ENCODE measurements around the gene SEMA3A. TPM values are rescaled to one million over a fixed set of nuclear protein-coding genes. Genes with fewer than 3 reads are reported as not detected.
A peak's percentile ranks its signal among the peaks of the same experiment; 100 is the strongest.

The SEMA3A gene
- total RNA-seq, 1 experiment from 2014 or later = 32.2 TPM

DNA sequence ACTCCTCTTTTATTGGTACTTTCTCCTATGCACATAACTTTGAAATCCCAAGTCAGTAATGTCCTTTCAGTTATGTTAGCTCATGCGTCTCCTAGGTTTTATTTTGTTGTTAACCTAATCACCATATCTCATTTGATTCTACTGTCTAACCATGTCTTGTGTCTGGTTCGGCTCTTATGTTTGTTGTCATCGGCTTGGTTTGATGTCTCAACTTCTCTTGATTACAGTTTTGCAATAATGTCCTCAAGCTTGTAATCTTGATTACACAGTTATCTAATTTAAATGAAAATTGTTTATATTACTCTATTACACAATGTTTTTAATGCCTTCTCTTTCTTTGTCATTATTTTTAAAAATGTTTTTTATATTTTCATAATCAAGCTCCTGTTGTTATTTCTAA is 35.9 kb upstream of the SEMA3A start:
- DNase-seq (ENCODE audit: low spot score) (no peak), ATAC-seq (no peak)
- no peak overlapping the region for H3K4me3 Mint-ChIP-seq
- no peaks in the 10 kb centered on the region for H3K9me3 Mint-ChIP-seq
- no peaks in the 10 kb centered on the region for H3K36me3 Mint-ChIP-seq
- H3K27me3 Mint-ChIP-seq (ENCODE audit: low read depth) = no peaks in the 10 kb centered on the region
- TF ChIP-seq, protein P1, sequence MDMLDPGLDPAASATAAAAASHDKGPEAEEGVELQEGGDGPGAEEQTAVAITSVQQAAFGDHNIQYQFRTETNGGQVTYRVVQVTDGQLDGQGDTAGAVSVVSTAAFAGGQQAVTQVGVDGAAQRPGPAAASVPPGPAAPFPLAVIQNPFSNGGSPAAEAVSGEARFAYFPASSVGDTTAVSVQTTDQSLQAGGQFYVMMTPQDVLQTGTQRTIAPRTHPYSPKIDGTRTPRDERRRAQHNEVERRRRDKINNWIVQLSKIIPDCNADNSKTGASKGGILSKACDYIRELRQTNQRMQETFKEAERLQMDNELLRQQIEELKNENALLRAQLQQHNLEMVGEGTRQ (CRISPR knock-in tag; IDR thresholded peaks at IDR 0.05) = no peak
- TF ChIP-seq, protein P2, sequence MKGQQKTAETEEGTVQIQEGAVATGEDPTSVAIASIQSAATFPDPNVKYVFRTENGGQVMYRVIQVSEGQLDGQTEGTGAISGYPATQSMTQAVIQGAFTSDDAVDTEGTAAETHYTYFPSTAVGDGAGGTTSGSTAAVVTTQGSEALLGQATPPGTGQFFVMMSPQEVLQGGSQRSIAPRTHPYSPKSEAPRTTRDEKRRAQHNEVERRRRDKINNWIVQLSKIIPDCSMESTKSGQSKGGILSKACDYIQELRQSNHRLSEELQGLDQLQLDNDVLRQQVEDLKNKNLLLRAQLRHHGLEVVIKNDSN (CRISPR knock-in tag; IDR thresholded peaks at IDR 0.05) = no peak
- TF ChIP-seq ETV6 (CRISPR knock-in tag; IDR thresholded peaks at IDR 0.05) (no peak), MYBL2 (CRISPR knock-in tag; IDR thresholded peaks at IDR 0.05) (no peak), PRRX2 (CRISPR knock-in tag; IDR thresholded peaks at IDR 0.05) (no peak), ELF4 (CRISPR knock-in tag; IDR thresholded peaks at IDR 0.05; ENCODE audit: low read depth) (no peak), ESRRA (CRISPR knock-in tag; IDR thresholded peaks at IDR 0.05; ENCODE audit: borderline replicate concordance) (no peak)
- TF ChIP-seq, protein P3, sequence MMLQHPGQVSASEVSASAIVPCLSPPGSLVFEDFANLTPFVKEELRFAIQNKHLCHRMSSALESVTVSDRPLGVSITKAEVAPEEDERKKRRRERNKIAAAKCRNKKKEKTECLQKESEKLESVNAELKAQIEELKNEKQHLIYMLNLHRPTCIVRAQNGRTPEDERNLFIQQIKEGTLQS (CRISPR knock-in tag; conservative IDR thresholded peaks at IDR 0.05) = no peak
- TF ChIP-seq, protein P4, sequence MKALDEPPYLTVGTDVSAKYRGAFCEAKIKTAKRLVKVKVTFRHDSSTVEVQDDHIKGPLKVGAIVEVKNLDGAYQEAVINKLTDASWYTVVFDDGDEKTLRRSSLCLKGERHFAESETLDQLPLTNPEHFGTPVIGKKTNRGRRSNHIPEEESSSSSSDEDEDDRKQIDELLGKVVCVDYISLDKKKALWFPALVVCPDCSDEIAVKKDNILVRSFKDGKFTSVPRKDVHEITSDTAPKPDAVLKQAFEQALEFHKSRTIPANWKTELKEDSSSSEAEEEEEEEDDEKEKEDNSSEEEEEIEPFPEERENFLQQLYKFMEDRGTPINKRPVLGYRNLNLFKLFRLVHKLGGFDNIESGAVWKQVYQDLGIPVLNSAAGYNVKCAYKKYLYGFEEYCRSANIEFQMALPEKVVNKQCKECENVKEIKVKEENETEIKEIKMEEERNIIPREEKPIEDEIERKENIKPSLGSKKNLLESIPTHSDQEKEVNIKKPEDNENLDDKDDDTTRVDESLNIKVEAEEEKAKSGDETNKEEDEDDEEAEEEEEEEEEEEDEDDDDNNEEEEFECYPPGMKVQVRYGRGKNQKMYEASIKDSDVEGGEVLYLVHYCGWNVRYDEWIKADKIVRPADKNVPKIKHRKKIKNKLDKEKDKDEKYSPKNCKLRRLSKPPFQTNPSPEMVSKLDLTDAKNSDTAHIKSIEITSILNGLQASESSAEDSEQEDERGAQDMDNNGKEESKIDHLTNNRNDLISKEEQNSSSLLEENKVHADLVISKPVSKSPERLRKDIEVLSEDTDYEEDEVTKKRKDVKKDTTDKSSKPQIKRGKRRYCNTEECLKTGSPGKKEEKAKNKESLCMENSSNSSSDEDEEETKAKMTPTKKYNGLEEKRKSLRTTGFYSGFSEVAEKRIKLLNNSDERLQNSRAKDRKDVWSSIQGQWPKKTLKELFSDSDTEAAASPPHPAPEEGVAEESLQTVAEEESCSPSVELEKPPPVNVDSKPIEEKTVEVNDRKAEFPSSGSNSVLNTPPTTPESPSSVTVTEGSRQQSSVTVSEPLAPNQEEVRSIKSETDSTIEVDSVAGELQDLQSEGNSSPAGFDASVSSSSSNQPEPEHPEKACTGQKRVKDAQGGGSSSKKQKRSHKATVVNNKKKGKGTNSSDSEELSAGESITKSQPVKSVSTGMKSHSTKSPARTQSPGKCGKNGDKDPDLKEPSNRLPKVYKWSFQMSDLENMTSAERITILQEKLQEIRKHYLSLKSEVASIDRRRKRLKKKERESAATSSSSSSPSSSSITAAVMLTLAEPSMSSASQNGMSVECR (CRISPR knock-in tag; IDR thresholded peaks at IDR 0.05; ENCODE audit: borderline replicate concordance) = no peak
- TF ChIP-seq, protein P5, sequence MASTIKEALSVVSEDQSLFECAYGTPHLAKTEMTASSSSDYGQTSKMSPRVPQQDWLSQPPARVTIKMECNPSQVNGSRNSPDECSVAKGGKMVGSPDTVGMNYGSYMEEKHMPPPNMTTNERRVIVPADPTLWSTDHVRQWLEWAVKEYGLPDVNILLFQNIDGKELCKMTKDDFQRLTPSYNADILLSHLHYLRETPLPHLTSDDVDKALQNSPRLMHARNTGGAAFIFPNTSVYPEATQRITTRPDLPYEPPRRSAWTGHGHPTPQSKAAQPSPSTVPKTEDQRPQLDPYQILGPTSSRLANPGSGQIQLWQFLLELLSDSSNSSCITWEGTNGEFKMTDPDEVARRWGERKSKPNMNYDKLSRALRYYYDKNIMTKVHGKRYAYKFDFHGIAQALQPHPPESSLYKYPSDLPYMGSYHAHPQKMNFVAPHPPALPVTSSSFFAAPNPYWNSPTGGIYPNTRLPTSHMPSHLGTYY (CRISPR knock-in tag; IDR thresholded peaks at IDR 0.05) = no peak
- TF ChIP-seq, protein P6, sequence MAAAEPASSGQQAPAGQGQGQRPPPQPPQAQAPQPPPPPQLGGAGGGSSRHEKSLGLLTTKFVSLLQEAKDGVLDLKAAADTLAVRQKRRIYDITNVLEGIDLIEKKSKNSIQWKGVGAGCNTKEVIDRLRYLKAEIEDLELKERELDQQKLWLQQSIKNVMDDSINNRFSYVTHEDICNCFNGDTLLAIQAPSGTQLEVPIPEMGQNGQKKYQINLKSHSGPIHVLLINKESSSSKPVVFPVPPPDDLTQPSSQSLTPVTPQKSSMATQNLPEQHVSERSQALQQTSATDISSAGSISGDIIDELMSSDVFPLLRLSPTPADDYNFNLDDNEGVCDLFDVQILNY (CRISPR knock-in tag; IDR thresholded peaks at IDR 0.05) = no peak
- TF ChIP-seq, protein P7, sequence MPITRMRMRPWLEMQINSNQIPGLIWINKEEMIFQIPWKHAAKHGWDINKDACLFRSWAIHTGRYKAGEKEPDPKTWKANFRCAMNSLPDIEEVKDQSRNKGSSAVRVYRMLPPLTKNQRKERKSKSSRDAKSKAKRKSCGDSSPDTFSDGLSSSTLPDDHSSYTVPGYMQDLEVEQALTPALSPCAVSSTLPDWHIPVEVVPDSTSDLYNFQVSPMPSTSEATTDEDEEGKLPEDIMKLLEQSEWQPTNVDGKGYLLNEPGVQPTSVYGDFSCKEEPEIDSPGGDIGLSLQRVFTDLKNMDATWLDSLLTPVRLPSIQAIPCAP (CRISPR knock-in tag; IDR thresholded peaks at IDR 0.05) = no peak
- peaks cover 64% of the 10 kb centered on the region for H3K4me1 Mint-ChIP-seq
- ChIA-PET CTCF (no interaction called here), POLR2A (no interaction called here)
- H3K27ac Mint-ChIP-seq = peak overlapping the region; percentile 26; the same call in 1 of the 2 replicates

DNA sequence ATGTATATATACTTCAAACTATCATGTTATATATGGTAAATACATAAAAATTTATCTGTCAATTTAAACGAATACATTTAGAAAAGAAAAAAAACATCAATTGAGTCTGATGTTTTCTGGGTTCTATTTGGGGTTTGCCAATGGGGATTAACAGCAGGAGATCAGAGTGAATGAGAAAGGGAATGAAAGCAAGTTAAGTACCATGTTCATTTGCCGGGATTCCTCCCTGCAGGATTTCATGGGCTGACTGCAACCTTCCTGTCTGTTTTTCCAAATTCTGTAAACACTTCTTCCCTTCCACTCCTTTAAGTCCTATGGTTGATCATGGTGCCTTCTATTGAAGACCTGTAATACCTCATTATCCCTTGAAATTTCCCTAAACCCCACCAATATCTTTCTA is 33.9 kb upstream of the SEMA3A start:
- no peak for DNase-seq (ENCODE audit: low spot score)
- Mint-ChIP-seq H3K36me3 (no peaks in the 10 kb centered on the region), H3K4me1 (peaks cover 72% of the 10 kb centered on the region), H3K27me3 (ENCODE audit: low read depth) (no peaks in the 10 kb centered on the region), H3K4me3 (peak overlapping the region; percentile 30), H3K27ac (peak overlapping the region; percentile 95), H3K9me3 (no peaks in the 10 kb centered on the region)
- CTCF ChIA-PET = no interaction called here
- POLR2A ChIA-PET = no interaction called here
- ATAC-seq = peak; percentile 80
- TF ChIP-seq, protein P8, sequence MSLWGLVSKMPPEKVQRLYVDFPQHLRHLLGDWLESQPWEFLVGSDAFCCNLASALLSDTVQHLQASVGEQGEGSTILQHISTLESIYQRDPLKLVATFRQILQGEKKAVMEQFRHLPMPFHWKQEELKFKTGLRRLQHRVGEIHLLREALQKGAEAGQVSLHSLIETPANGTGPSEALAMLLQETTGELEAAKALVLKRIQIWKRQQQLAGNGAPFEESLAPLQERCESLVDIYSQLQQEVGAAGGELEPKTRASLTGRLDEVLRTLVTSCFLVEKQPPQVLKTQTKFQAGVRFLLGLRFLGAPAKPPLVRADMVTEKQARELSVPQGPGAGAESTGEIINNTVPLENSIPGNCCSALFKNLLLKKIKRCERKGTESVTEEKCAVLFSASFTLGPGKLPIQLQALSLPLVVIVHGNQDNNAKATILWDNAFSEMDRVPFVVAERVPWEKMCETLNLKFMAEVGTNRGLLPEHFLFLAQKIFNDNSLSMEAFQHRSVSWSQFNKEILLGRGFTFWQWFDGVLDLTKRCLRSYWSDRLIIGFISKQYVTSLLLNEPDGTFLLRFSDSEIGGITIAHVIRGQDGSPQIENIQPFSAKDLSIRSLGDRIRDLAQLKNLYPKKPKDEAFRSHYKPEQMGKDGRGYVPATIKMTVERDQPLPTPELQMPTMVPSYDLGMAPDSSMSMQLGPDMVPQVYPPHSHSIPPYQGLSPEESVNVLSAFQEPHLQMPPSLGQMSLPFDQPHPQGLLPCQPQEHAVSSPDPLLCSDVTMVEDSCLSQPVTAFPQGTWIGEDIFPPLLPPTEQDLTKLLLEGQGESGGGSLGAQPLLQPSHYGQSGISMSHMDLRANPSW (CRISPR knock-in tag; conservative IDR thresholded peaks at IDR 0.05; ENCODE audit: low read depth) = no peak
- 0 out of 2 replicates have a peak, but pooled peaks have one; percentile 34 for TF ChIP-seq FOXJ3 (CRISPR knock-in tag; IDR thresholded peaks at IDR 0.05; ENCODE audit: borderline replicate concordance)
- TF ChIP-seq PRRX2 (CRISPR knock-in tag; IDR thresholded peaks at IDR 0.05) = peak; percentile 57; the same call in 1 of the 2 replicates
- peak; percentile 20; the same call in 1 of the 2 replicates for TF ChIP-seq FOXK1 (CRISPR knock-in tag; IDR thresholded peaks at IDR 0.05)
- TF ChIP-seq, protein P6 (CRISPR knock-in tag; IDR thresholded peaks at IDR 0.05) = no peak
- no peak for TF ChIP-seq JUN (CRISPR knock-in tag; IDR thresholded peaks at IDR 0.05)
- TF ChIP-seq, protein P9, sequence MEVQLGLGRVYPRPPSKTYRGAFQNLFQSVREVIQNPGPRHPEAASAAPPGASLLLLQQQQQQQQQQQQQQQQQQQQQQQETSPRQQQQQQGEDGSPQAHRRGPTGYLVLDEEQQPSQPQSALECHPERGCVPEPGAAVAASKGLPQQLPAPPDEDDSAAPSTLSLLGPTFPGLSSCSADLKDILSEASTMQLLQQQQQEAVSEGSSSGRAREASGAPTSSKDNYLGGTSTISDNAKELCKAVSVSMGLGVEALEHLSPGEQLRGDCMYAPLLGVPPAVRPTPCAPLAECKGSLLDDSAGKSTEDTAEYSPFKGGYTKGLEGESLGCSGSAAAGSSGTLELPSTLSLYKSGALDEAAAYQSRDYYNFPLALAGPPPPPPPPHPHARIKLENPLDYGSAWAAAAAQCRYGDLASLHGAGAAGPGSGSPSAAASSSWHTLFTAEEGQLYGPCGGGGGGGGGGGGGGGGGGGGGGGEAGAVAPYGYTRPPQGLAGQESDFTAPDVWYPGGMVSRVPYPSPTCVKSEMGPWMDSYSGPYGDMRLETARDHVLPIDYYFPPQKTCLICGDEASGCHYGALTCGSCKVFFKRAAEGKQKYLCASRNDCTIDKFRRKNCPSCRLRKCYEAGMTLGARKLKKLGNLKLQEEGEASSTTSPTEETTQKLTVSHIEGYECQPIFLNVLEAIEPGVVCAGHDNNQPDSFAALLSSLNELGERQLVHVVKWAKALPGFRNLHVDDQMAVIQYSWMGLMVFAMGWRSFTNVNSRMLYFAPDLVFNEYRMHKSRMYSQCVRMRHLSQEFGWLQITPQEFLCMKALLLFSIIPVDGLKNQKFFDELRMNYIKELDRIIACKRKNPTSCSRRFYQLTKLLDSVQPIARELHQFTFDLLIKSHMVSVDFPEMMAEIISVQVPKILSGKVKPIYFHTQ (CRISPR knock-in tag; IDR thresholded peaks at IDR 0.05) = no peak
